ENCODE results near the gene FIGN.

DNA sequence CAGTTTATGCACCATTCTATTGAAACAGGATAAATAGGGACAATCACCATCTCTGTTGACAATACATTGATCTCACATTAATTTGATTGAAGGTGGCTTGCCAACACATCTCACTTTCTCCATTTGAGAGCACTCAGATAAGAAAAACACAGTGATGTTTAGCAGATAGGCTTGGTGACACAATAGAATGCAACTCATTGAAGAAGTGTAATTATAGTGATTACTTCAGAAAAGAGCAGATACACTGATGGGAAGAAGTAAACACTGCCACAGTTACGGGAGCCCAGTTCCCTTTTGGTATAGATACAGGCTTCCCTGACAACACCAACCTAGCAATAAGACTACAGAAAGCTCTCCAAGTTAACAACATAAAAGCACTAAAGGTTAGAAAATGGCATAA is 89.1 kb downstream of the FIGN start:
- TF ChIP-seq POLR2A (IDR thresholded peaks at IDR 0.05) = no peak
- TF ChIP-seq, protein P1, sequence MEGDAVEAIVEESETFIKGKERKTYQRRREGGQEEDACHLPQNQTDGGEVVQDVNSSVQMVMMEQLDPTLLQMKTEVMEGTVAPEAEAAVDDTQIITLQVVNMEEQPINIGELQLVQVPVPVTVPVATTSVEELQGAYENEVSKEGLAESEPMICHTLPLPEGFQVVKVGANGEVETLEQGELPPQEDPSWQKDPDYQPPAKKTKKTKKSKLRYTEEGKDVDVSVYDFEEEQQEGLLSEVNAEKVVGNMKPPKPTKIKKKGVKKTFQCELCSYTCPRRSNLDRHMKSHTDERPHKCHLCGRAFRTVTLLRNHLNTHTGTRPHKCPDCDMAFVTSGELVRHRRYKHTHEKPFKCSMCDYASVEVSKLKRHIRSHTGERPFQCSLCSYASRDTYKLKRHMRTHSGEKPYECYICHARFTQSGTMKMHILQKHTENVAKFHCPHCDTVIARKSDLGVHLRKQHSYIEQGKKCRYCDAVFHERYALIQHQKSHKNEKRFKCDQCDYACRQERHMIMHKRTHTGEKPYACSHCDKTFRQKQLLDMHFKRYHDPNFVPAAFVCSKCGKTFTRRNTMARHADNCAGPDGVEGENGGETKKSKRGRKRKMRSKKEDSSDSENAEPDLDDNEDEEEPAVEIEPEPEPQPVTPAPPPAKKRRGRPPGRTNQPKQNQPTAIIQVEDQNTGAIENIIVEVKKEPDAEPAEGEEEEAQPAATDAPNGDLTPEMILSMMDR (IDR thresholded peaks at IDR 0.05) = no peak
